Neural cell (in vitro differentiated cells): ENCODE measurements around the gene CLDN20.

ENCODE experiments used
- EZH2 ChIP-seq: fragments of 200-600, 300-800 bp; shearing (Covaris generic), sonication (generic); IDR thresholded peaks from 2 replicates; pipeline ENCODE4 v1.6.1; 2014; ENCODE audit warnings: antibody characterized with exemption, low read length, borderline replicate concordance, mild to moderate bottlenecking; ENCODE audit not compliant: insufficient read depth, poor library complexity, severe bottlenecking
- POLR2AphosphoS5 ChIP-seq: IDR thresholded peaks from 2 replicates; pipeline ENCODE4 v1.6.1; 2012
- RAD21 ChIP-seq: fragments of 450-650 bp; conservative IDR thresholded peaks from 2 replicates; pipeline ENCODE4 v1.6.1; 2014; ENCODE audit warnings: antibody characterized with exemption, mild to moderate bottlenecking, moderate library complexity
- TF ChIP-seq, protein P1 (sequence below): fragments of 450-650 bp; IDR thresholded peaks from 2 replicates; pipeline ENCODE4 v1.5.1; 2014; ENCODE audit warnings: antibody characterized with exemption, mild to moderate bottlenecking, moderate library complexity; ENCODE audit not compliant: poor library complexity, severe bottlenecking
- TF ChIP-seq, protein P2 (sequence below): IDR thresholded peaks from 2 replicates; pipeline ENCODE4 v1.6.1; 2012; ENCODE audit warnings: borderline replicate concordance

DNA sequence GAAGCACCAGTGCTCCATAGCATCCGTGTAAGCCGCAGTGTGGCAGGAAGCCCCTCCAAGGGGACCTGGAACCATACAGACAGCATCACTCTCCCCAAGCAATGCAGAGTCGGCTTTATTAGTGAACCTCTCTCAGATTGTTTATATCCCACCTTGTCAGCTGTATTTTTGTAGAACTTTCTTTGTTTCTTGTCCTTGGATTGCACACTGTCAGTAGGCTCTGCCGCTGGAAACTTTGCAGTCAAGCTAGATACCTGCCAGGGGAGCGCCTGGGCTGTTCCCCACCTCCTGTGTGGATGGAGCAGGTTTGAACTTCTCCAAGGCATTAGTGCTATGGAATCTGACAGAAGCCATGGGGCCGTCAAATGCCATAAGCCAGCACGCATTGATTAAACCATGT, 18.6 kb upstream of the CLDN20 start:
- TF ChIP-seq, protein P1, sequence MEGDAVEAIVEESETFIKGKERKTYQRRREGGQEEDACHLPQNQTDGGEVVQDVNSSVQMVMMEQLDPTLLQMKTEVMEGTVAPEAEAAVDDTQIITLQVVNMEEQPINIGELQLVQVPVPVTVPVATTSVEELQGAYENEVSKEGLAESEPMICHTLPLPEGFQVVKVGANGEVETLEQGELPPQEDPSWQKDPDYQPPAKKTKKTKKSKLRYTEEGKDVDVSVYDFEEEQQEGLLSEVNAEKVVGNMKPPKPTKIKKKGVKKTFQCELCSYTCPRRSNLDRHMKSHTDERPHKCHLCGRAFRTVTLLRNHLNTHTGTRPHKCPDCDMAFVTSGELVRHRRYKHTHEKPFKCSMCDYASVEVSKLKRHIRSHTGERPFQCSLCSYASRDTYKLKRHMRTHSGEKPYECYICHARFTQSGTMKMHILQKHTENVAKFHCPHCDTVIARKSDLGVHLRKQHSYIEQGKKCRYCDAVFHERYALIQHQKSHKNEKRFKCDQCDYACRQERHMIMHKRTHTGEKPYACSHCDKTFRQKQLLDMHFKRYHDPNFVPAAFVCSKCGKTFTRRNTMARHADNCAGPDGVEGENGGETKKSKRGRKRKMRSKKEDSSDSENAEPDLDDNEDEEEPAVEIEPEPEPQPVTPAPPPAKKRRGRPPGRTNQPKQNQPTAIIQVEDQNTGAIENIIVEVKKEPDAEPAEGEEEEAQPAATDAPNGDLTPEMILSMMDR: no peak
- TF ChIP-seq, protein P2, sequence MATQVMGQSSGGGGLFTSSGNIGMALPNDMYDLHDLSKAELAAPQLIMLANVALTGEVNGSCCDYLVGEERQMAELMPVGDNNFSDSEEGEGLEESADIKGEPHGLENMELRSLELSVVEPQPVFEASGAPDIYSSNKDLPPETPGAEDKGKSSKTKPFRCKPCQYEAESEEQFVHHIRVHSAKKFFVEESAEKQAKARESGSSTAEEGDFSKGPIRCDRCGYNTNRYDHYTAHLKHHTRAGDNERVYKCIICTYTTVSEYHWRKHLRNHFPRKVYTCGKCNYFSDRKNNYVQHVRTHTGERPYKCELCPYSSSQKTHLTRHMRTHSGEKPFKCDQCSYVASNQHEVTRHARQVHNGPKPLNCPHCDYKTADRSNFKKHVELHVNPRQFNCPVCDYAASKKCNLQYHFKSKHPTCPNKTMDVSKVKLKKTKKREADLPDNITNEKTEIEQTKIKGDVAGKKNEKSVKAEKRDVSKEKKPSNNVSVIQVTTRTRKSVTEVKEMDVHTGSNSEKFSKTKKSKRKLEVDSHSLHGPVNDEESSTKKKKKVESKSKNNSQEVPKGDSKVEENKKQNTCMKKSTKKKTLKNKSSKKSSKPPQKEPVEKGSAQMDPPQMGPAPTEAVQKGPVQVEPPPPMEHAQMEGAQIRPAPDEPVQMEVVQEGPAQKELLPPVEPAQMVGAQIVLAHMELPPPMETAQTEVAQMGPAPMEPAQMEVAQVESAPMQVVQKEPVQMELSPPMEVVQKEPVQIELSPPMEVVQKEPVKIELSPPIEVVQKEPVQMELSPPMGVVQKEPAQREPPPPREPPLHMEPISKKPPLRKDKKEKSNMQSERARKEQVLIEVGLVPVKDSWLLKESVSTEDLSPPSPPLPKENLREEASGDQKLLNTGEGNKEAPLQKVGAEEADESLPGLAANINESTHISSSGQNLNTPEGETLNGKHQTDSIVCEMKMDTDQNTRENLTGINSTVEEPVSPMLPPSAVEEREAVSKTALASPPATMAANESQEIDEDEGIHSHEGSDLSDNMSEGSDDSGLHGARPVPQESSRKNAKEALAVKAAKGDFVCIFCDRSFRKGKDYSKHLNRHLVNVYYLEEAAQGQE: no peak
- TF ChIP-seq EZH2: no peak
- no peak for TF ChIP-seq RAD21
- TF ChIP-seq POLR2AphosphoS5: no peak
